HG03066 (cell line): ENCODE results near the gene GPC6.

Experiments
- ATAC-seq: cut with Tn5 transposase; IDR thresholded peaks from one replicate; pipeline ENCODE4 v1.9.1; 2021; ENCODE audit warnings: low read depth; ENCODE audit not compliant: unreplicated experiment

The GPC6 gene

GRCh38 chr13:94322925-94323763 lies 1096.5 kb downstream of the GPC6 start:
- ATAC-seq = no peak

- no peak for ATAC-seq
Observed at GRCh38 chr13:94323764-94324758, 1097.5 kb downstream of the GPC6 start.

GRCh38 chr13:94324767-94325540 lies 1098.3 kb downstream of the GPC6 start:
- no peak for ATAC-seq

DNA sequence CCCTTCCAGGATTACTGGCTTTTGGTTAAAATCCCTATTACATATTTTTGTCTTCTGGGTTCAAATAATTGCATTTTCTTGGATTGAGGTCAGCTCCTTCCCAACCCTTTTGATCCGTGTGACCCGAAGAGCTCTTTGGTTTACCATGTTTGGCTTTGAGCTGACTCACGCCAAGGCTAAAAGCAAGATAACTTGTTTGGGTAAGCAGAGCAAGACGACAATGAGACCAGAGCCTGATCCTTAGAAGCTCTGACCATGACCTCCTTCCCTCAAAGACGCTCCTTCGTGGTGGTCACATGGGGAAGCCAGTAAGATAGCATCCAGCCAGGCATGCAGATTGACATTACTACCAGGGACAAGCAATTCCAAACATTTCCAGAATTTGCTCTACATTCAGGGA lies 1099.0 kb downstream of the GPC6 start:
- no peak for ATAC-seq

- ATAC-seq = peak; percentile 97
Observed at GRCh38 chr13:94327318-94327717, 1100.7 kb downstream of the GPC6 start.

DNA sequence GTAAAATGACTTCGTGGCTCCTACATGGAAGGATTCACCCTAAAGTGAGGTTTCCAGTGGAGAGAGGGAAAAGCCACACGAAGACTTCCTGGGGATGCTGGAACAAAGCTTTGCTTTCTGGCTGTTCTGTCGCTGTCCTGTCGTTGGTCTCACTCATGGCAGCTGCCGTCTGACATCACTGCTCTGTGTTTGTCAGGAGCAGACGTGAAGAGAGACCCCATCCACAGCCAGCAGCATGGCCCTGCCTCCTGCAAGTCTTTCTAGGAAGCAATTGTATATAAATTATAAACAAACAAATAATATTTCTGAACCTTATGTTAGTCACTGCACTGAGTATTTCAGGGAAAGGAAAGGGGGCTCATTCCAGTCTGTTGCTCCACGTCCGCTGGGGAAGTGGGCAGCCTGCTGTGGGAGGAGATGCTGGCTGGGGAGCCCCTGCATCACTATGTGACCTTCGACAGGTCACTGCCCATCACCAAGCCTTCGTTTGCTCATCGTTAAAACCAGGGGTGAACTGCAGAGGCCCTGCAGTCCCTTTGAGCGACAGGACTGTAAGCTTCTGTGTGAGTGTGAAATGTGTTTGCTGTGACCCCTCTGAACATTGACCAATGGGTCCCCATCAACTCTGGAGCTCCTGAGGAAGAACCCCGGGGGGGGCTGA lies 1101.9 kb downstream of the GPC6 start:
- no peak for ATAC-seq

DNA sequence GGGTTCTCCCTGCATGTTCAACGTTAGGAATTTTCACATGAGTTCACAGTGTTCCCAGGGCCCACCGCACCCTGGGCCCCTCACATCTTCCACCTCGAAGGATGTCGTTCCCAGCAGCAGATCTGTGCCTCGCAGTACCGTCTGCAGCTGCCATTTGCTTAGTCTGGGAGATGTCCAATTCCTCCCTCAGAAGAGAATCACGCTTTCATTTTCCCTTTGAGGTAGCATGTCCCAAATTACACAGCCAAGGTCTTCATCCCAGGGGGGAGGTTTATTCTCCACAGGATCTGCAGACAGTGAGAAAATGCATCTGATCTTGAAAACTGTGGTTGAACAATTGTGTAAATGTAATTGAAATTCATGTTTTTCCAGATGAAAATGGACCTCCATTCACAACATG lies 1102.7 kb downstream of the GPC6 start:
- no peak for ATAC-seq

GRCh38 chr13:94329754-94330551 lies 1103.3 kb downstream of the GPC6 start:
- ATAC-seq = no peak

DNA sequence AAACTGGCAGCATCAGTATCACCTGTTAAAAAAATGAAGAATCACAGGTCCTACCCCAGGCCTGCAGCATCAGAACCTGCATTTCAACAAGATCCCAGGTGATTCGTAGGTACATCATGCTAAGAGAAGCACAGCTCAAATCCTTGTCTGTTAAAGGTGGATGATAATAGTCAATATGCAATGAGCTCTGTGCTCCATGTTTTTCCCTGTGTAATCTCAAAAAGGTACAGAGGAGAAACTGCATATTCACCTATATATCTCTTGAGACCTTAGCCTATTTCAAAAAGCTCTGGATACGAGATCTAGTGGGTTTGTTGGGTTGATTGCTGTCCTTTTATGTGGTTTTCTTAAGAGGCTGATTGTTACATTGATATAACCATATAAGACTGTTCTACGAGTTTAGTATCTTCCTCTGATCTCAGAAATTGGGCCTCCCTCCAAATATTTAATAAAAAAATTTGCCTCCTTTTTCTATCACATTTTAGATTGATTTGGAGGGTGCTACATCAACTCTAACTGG lies 1104.0 kb downstream of the GPC6 start:
- ATAC-seq = no peak

DNA sequence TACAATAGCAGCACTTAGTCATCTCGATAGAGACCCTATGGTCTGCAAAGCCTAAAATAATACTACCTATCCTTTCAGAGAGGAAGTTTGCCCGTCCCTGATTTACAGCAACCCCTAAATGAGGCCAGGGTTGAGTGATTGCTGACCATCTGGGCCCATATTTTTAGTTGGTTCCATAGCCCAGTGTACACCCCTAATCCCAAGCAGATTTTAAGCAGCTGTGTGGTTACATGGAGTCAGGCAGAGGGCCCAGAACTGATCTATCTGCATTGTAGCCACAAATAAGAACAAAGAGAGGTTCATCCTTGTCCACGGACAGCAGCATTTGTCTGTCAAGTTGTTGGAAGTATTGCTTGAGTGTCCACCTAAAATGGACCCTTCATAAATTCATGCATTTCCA lies 1104.7 kb downstream of the GPC6 start:
- ATAC-seq = no peak

DNA sequence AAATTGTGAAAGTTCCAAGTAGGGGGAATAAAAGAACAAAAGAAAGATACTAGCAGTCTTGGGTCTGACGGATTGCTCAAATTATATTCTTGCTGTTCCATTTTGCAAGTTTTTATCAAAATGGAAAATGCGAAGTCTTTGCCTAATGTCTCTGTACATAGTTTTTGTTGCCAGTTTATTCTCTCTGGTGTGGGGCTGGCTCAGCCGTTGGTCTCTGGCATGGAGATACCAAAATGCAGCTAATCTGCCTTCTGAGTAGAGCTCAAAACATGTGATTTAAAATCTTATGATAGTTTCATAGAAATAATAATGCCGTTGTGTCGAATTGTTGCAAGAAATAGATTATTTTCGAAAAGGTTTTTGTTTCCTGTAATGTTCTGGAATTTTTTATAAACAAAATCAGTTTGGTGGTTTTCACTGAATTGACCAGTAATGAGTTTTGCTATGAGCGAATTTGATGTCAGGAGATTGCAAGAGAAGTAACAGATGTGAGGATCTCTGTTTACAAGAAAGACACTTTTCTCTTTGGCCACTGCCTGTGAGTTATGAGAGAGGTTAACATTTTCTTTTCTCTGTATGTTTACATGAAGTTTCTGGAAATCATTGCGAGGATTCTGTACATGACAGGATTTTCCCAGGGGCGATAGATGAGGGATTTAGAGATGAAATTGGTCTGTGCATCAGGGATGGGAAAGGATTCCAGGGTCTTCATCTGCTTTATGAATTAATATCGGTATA lies 1105.9 kb downstream of the GPC6 start:
- no peak for ATAC-seq

- ATAC-seq = no peak
Observed at GRCh38 chr13:94333131-94333820, 1106.7 kb downstream of the GPC6 start.

GRCh38 chr13:94335761-94336526 lies 1109.3 kb downstream of the GPC6 start:
- ATAC-seq = no peak

DNA sequence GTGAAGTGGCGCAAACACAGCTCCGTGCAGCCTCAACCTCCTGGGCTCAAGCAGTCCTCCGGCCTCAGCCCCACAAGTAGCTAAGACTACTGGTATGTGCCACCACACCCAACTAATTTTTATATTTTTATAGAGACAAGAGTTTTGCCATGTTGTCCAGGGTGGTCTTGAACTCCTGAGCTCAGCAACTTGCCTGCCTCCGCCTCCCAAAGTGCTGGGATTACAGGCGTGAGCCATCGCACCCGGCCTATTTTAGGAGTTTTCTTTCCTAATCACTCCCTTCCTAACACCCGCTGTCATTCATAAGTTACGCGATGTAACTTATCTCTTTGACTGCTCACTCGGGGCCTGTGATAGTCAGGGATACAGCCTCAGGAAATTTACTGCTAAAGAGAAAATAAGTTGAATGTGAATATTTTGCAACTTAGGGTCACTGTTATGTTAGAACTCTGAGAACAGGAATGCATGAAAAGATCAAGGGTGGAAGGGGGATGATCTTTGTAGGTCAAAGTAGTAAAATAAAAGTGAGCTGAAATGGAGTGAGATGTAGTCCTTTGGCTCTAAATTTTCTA lies 1112.6 kb downstream of the GPC6 start:
- no peak for ATAC-seq

- ATAC-seq = no peak
Observed at GRCh38 chr13:94342436-94343242, 1116.0 kb downstream of the GPC6 start.

DNA sequence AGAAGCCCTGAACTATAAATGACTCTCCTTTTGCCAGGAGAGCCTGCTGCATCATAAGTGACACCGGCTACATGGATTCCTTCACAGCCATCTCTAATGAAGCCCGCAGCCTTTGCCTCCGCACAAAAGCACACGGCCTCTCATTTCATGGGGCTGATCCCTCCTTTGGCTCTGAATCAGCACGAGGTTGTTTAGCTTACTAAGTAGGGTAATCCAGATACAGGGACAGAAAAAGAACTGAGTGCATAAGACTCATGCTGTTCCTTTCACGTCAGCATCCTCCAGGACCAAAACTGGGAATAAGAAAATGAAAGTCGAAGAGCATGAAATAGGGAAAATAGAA lies 1116.6 kb downstream of the GPC6 start:
- no peak for ATAC-seq
